Loucy (cell line): ENCODE data around the gene TFEB.

Source experiments
- H2AFZ ChIP-seq: fragments of 200-600 bp; sonication (generic); 2 replicates; pipeline ENCODE4 v1.6.0; 2016; ENCODE audit warnings: antibody characterized with exemption, mild to moderate bottlenecking, low read length, moderate library complexity
- H3F3A ChIP-seq: fragments of 200-600 bp; 2 replicates; pipeline ENCODE4 v1.6.0; 2016; ENCODE audit warnings: antibody characterized with exemption, low read depth, mild to moderate bottlenecking
- H3K27me3 ChIP-seq: fragments of 200-600 bp; sonication (generic); 2 replicates; pipeline ENCODE4 v1.6.1; 2014; ENCODE audit warnings: low read length, mild to moderate bottlenecking; ENCODE audit not compliant: insufficient read depth, poor library complexity, severe bottlenecking
- H3K36me3 ChIP-seq: fragments of 200-600 bp; sonication (generic); 2 replicates; pipeline ENCODE4 v1.6.1; 2016; ENCODE audit warnings: low read length; ENCODE audit not compliant: insufficient read depth
- H3K4me1 ChIP-seq: fragments of 200-600 bp; sonication (generic); 2 replicates; pipeline ENCODE4 v1.5.1; 2014; ENCODE audit warnings: low read length, mild to moderate bottlenecking; ENCODE audit not compliant: insufficient read depth, poor library complexity, severe bottlenecking
- H3K4me2 ChIP-seq: fragments of 200-600 bp; sonication (generic); 2 replicates; pipeline ENCODE4 v1.6.0; 2014; ENCODE audit warnings: antibody characterized with exemption, low read length, low read depth, mild to moderate bottlenecking; ENCODE audit not compliant: poor library complexity, severe bottlenecking
- H3K4me3 ChIP-seq: fragments of 200-600 bp; sonication (generic); 2 replicates; pipeline ENCODE4 v1.5.1; 2014; ENCODE audit warnings: low read length, mild to moderate bottlenecking, mixed read lengths; ENCODE audit not compliant: poor library complexity, severe bottlenecking
- H3K79me2 ChIP-seq: fragments of 200-600 bp; sonication (generic); 2 replicates; pipeline ENCODE4 v1.6.1; 2014; ENCODE audit warnings: low read length; ENCODE audit not compliant: insufficient read depth
- H3K9ac ChIP-seq: fragments of 200-600 bp; sonication (generic); 2 replicates; pipeline ENCODE4 v1.6.0; 2014; ENCODE audit warnings: mild to moderate bottlenecking, low read depth, low read length, moderate library complexity; ENCODE audit not compliant: poor library complexity, severe bottlenecking
- H3K9me2 ChIP-seq: fragments of 200-600 bp; sonication (generic); replicated peaks from 2 replicates; pipeline ENCODE4 v1.6.1; 2016; ENCODE audit warnings: low read depth, low read length, mixed read lengths
- H3K9me3 ChIP-seq: fragments of 200-600 bp; sonication (generic); 2 replicates; pipeline ENCODE4 v1.6.1; 2014; ENCODE audit warnings: mild to moderate bottlenecking, antibody characterized with exemption, low read length, low read depth; ENCODE audit not compliant: insufficient read depth
- H4K20me1 ChIP-seq: fragments of 200-600 bp; sonication (generic); 2 replicates; pipeline ENCODE4 v1.6.0; 2014; ENCODE audit warnings: antibody characterized with exemption, low read length, mild to moderate bottlenecking; ENCODE audit not compliant: insufficient read depth, poor library complexity, severe bottlenecking
- CTCF ChIP-seq: fragments of 200-600 bp; sonication (generic); conservative IDR thresholded peaks from 2 replicates; pipeline ENCODE4 v1.5.1; 2014; ENCODE audit warnings: mild to moderate bottlenecking, antibody characterized with exemption, low read length
- EZH2phosphoT487 ChIP-seq: fragments of 200-600 bp; IDR thresholded peaks from 2 replicates; pipeline ENCODE4 v1.6.1; 2018; ENCODE audit warnings: antibody characterized with exemption, mild to moderate bottlenecking, moderate library complexity, borderline replicate concordance

TFEB gene

GRCh38 chr6:41647061-41647511 is 88.3 kb downstream of the TFEB start:
- Histone ChIP-seq H3F3A (no peaks in the 10 kb centered on the region), H3K9ac (no peak overlapping the region), H3K4me1 (peaks cover 35% of the 10 kb centered on the region), H3K4me2 (no peak overlapping the region), H3K9me3 (no peaks in the 10 kb centered on the region), H3K4me3 (no peak overlapping the region), H3K36me3 (peaks cover 50% of the 10 kb centered on the region; the same call in 1 of the 2 replicates), H3K27me3 (no peaks in the 10 kb centered on the region), H3K79me2 (peaks cover 52% of the 10 kb centered on the region; the same call in 1 of the 2 replicates), H2AFZ (no peak overlapping the region), H3K9me2 (no peaks in the 10 kb centered on the region), H4K20me1 (peaks cover 11% of the 10 kb centered on the region)
- no peak for TF ChIP-seq CTCF
- no peak for TF ChIP-seq EZH2phosphoT487

GRCh38 chr6:41646026-41646795 is 89.2 kb downstream of the TFEB start:
- Histone ChIP-seq H3K36me3 (peaks cover 44% of the 10 kb centered on the region; the same call in 1 of the 2 replicates), H3K4me2 (peak overlapping the region; percentile 92)

GRCh38 chr6:41645007-41645618 is 90.3 kb downstream of the TFEB start:
- no peaks in the 10 kb centered on the region for H3K27me3 ChIP-seq

More at GRCh38 chr6:41646026-41646795, 89.2 kb downstream of the TFEB start:
- TF ChIP-seq CTCF (no peak), EZH2phosphoT487 (no peak)
- Histone ChIP-seq H2AFZ (no peak overlapping the region), H3F3A (no peaks in the 10 kb centered on the region), H3K4me1 (peaks cover 44% of the 10 kb centered on the region), H3K9ac (peak overlapping the region; percentile 61), H3K4me3 (no peak overlapping the region), H3K9me3 (no peaks in the 10 kb centered on the region), H3K9me2 (no peaks in the 10 kb centered on the region), H3K27me3 (no peaks in the 10 kb centered on the region), H3K79me2 (peaks cover 60% of the 10 kb centered on the region; the same call in 1 of the 2 replicates), H4K20me1 (peaks cover 11% of the 10 kb centered on the region)

More at GRCh38 chr6:41645007-41645618, 90.3 kb downstream of the TFEB start:
- no peak for TF ChIP-seq EZH2phosphoT487
- TF ChIP-seq CTCF = no peak
- Histone ChIP-seq H3K79me2 (peaks cover 71% of the 10 kb centered on the region; the same call in 1 of the 2 replicates), H3K4me2 (peak overlapping the region; percentile 92), H3K9ac (peak overlapping the region; percentile 61), H2AFZ (no peak overlapping the region), H4K20me1 (peaks cover 11% of the 10 kb centered on the region), H3K4me3 (peak overlapping the region; percentile 92), H3K36me3 (peaks cover 33% of the 10 kb centered on the region; the same call in 1 of the 2 replicates), H3K4me1 (peaks cover 55% of the 10 kb centered on the region), H3K9me2 (no peaks in the 10 kb centered on the region), H3K9me3 (no peaks in the 10 kb centered on the region), H3F3A (no peaks in the 10 kb centered on the region)
